ENCODE results near the gene EIPR1. TPM values are rescaled to one million over a fixed set of nuclear protein-coding genes. Genes with fewer than 3 reads are reported as not detected.
A peak's percentile ranks its signal among the peaks of the same experiment; 100 is the strongest.
"Not testable (repeated sequence)": the region's sequence is repeated elsewhere in the genome, so short reads cannot be mapped to it uniquely, and the experiment has no call there.

The EIPR1 gene
- total and polyA plus RNA-seq, 2 donors from 2014 or later = 28.2 to 37.8 TPM

GRCh38 chr2:3288470-3289170 is 89.0 kb downstream of the EIPR1 start:
- FAIRE-seq (no peak), DNase-seq (peak in 1 of 5 donors; percentile 35)
- no peak for TF ChIP-seq CTCF (IDR thresholded peaks at IDR 0.05; ENCODE audit: borderline replicate concordance, extremely low read depth, insufficient read depth)
- Histone ChIP-seq H3K9ac (ENCODE audit: low read length in 3 of 3) (no peak overlapping the region), H3K27ac (ENCODE audit: low read depth in 2 of 2, low read length in 2 of 2) (no peak overlapping the region), H3K4me3 (ENCODE audit: low read length in 3 of 3) (no peak overlapping the region), H3K36me3 (ENCODE audit: control insufficient read depth in 2 of 3, insufficient read depth in 3 of 3, low read length in 3 of 3) (no peaks in the 10 kb centered on the region), H3K4me1 (ENCODE audit: control insufficient read depth in 2 of 3, insufficient read depth in 2 of 3, low read depth in 1 of 3, low read length in 3 of 3) (no peaks in the 10 kb centered on the region), H3K27me3 (ENCODE audit: control insufficient read depth, insufficient read depth, low read length) (no peaks in the 10 kb centered on the region), H3K9me3 (ENCODE audit: control insufficient read depth in 2 of 3, insufficient read depth in 1 of 3, low read length in 3 of 3) (no peaks in the 10 kb centered on the region)
- intact Hi-C loops (cut with DNase I) = no loop called here

- Histone ChIP-seq H3K9ac (ENCODE audit: low read length in 3 of 3) (no peak overlapping the region), H3K4me3 (ENCODE audit: low read length in 3 of 3) (no peak overlapping the region), H3K4me1 (ENCODE audit: control insufficient read depth in 2 of 3, insufficient read depth in 2 of 3, low read depth in 1 of 3, low read length in 3 of 3) (peaks cover 0 to 3% (median 3%) of the 10 kb centered on the region in 3 donors), H3K27ac (ENCODE audit: low read depth in 2 of 2, low read length in 2 of 2) (no peak overlapping the region), H3K9me3 (ENCODE audit: control insufficient read depth in 2 of 3, insufficient read depth in 1 of 3, low read length in 3 of 3) (no peaks in the 10 kb centered on the region), H3K27me3 (ENCODE audit: control insufficient read depth, insufficient read depth, low read length) (no peaks in the 10 kb centered on the region), H3K36me3 (ENCODE audit: control insufficient read depth in 2 of 3, insufficient read depth in 3 of 3, low read length in 3 of 3) (no peaks in the 10 kb centered on the region)
- TF ChIP-seq CTCF (IDR thresholded peaks at IDR 0.05; ENCODE audit: borderline replicate concordance, extremely low read depth, insufficient read depth) = no peak
- no peak for FAIRE-seq
- peak in 1 of 5 donors; percentile 23 for DNase-seq
- intact Hi-C loops (cut with DNase I) = no loop called here
Observed at GRCh38 chr2:3287896-3288295, 89.7 kb downstream of the EIPR1 start.

GRCh38 chr2:3286646-3287036 is 91.0 kb downstream of the EIPR1 start:
- H3K27ac ChIP-seq (ENCODE audit: low read depth in 2 of 2, low read length in 2 of 2); FAIRE-seq; H3K36me3 ChIP-seq (ENCODE audit: control insufficient read depth in 2 of 3, insufficient read depth in 3 of 3, low read length in 3 of 3); intact Hi-C loops (cut with DNase I); H3K9ac ChIP-seq (ENCODE audit: low read length in 3 of 3); H3K4me3 ChIP-seq (ENCODE audit: low read length in 3 of 3); H3K4me1 ChIP-seq (ENCODE audit: control insufficient read depth in 2 of 3, insufficient read depth in 2 of 3, low read depth in 1 of 3, low read length in 3 of 3); H3K27me3 ChIP-seq (ENCODE audit: control insufficient read depth, insufficient read depth, low read length); H3K9me3 ChIP-seq (ENCODE audit: control insufficient read depth in 2 of 3, insufficient read depth in 1 of 3, low read length in 3 of 3): not testable (repeated sequence)
- DNase-seq = peak in 1 of 5 donors; percentile 30

- DNase-seq = peak in 1 of 5 donors; percentile 42
- Histone ChIP-seq H3K9ac (ENCODE audit: low read length in 3 of 3) (no peak overlapping the region), H3K27ac (ENCODE audit: low read depth in 2 of 2, low read length in 2 of 2) (no peak overlapping the region), H3K36me3 (ENCODE audit: control insufficient read depth in 2 of 3, insufficient read depth in 3 of 3, low read length in 3 of 3) (no peaks in the 10 kb centered on the region), H3K27me3 (ENCODE audit: control insufficient read depth, insufficient read depth, low read length) (no peaks in the 10 kb centered on the region), H3K9me3 (ENCODE audit: control insufficient read depth in 2 of 3, insufficient read depth in 1 of 3, low read length in 3 of 3) (no peaks in the 10 kb centered on the region), H3K4me3 (ENCODE audit: low read length in 3 of 3) (no peak overlapping the region), H3K4me1 (ENCODE audit: control insufficient read depth in 2 of 3, insufficient read depth in 2 of 3, low read depth in 1 of 3, low read length in 3 of 3) (peaks cover 5 to 8% (median 5%) of the 10 kb centered on the region in 3 donors)
- TF ChIP-seq CTCF (IDR thresholded peaks at IDR 0.05; ENCODE audit: borderline replicate concordance, extremely low read depth, insufficient read depth) = no peak
- intact Hi-C loops (cut with DNase I) = no loop called here
- FAIRE-seq = no peak
Observed at GRCh38 chr2:3285901-3286645, 91.5 kb downstream of the EIPR1 start.

All from kidney (tissue), 14 donors.